Left renal pelvis (tissue), 4 donors: ENCODE measurements around the gene ZPR1. TPM values are rescaled to one million over a fixed set of nuclear protein-coding genes. Genes with fewer than 3 reads are reported as not detected.

Source experiments
- DNase-seq, 4 donors: peaks; one replicate each; pipeline ENCODE4 v3.0.0-alpha.2; 2013; ENCODE audit warnings: low read depth in 4 of 4, low spot score in 3 of 4
- polyA plus RNA-seq, 4 donors: library from polyadenylated mRNA; unstranded; fragments of 120-200 nt; gene quantifications; one replicate each; pipeline ENCODE4 v1.2.1, GENCODE V29; 2013; ENCODE audit not compliant: insufficient read length in 4 of 4

ZPR1 gene
- polyA plus RNA-seq, 4 donors, result 30.7 to 59.8 (median 56.4) TPM

GRCh38 chr11:116796548-116796947 is 8.7 kb upstream of the ZPR1 start:
- no peak for DNase-seq

GRCh38 chr11:116794851-116795250 is 7.0 kb upstream of the ZPR1 start:
- no peak for DNase-seq

GRCh38 chr11:116793772-116794097 is 5.9 kb upstream of the ZPR1 start:
- DNase-seq, result no peak

- DNase-seq, result no peak
Measured at GRCh38 chr11:116792869-116793771, 5.3 kb upstream of the ZPR1 start.

DNA sequence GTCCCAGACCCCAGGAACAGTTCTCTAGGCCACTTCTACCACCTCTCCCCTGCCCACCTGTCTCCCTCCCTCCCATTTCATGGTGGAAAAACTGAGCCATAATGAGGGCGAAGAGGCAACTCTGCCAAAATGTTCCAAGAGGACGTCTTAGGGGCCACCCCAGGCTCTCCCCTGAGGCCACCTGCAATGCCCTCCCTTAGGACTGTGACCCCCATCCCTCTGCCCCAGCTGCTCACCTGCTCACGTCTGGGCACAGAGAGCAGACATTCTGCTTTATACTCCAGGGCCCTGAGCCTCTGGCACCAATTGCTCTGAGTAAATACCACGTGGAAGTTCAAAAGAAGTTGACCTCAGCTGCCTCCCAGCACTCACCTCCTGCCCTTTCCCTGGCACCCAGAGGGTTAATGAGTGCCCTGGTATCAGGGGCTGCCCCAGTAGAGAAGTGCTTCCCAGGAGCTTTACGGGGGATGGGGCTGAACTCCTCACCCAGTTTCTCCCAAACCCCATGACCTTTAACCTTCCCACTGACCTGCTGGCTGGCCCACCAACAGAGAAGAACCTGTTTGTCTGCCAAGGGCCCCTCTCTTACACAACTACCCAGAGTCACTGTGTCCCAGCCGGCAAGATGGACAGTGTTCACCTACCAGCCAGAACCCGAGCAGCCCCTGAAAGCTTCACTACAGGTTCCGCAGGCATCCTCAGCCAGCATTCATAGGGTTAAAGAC is 4.5 kb upstream of the ZPR1 start:
- DNase-seq, result no peak

DNA sequence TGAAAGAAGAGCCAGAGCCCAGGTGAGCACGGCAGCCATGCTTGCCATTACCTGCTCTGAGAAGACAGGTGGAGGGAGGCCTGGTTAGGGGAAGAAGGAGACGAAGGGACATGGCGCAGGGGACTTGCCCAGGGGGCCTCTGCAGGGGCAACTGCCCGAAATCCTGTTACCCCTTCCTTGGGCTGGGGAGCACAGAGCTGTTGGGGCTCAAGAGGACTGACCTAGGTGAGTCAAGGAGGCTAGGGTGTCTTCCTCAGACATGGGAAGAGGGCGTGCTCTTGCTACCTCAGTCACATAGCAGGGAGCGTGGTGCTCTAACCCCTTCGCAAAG is 4.0 kb upstream of the ZPR1 start, which contains the start of gene APOA5:
Gene APOA5, minus strand, starts transcription at position 67 of the 331 bp plus-strand sequence. Its CDS starts 19 bp downstream, at position 48.
- DNase-seq, result no peak

DNA sequence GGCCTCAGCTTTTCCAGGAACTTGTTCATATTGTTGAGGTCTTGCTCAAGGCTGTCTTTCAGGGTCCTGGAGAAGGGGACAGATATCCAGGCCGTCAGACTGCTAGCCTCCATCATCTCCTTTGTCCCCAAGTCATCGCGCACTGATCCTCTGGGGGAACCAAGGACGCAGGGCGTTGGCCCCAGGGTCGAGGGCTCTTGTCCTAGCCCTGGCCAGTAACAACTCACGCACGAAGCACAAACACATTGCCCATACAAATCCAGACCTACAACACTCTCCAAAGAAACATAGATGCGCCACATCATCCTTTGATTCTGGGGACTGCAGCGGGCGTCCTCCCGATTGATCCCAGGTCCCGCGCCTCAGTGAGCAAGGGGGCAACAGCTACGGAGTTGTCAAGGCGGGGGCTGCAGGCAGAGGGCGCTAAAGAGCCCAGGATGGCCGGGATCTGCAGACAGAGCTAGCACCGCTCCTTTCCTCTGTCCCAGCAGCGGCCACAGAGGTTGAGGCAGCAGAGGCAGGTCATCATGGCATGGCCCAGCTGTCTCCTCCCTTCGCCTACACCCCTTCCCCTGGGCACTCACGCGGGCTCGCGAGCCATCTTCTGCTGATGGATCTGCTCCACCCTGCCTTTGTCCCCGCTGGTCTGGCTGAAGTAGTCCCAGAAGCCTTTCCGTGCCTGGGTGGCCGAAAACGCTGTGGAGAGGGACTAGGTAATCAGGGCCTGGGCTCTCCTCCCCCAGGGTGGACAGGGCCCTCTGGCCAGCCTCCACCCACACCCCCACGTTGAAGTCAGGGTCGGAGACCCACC is 3.4 kb upstream of the ZPR1 start:
- DNase-seq, result peak in 3 of 4 donors; percentile 38 to 46 (median 39)

GRCh38 chr11:116790167-116791001 is 2.6 kb upstream of the ZPR1 start:
- no peak for DNase-seq

DNA sequence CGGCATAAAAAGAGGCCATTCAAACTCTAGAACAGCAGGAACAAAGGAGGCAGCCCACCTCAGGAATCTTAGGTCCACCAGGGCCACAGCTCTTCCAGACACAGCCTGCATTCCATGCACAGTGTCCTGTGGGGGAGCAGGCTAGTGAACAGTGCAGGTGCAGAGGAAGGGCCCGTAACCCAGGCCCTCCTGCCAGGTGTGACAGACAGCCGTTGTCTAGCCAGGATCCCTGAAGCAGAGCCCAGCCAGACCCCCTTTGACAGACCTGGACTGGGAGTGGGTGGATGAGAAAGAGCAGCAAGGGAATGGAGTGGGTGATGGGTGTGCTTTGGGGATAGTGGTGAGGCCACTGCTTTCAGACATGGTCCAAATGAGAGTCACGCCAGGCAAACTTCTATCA is 1.2 kb upstream of the ZPR1 start:
- DNase-seq, result no peak

- DNase-seq, result no peak
Measured at GRCh38 chr11:116788534-116788933, 711 bp upstream of the ZPR1 start.

DNA sequence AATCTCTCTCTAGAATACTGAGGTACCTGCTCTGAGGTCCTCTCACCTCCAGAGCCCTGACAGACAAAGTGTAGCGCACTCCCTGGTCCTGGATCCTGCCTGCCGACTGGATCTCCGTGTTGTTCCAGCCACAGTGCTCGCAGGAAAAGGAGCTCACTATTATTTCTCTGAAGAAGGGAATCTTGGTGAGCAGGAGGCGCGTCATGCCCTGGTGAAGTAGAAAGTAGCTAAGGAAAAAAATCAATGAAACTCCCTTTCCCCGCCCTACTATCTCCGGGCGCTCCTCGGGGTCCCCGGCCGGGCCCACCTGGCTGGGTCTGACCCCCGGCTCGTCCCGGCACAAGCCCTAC is 412 bp downstream of the ZPR1 start:
- DNase-seq, result no peak

DNA sequence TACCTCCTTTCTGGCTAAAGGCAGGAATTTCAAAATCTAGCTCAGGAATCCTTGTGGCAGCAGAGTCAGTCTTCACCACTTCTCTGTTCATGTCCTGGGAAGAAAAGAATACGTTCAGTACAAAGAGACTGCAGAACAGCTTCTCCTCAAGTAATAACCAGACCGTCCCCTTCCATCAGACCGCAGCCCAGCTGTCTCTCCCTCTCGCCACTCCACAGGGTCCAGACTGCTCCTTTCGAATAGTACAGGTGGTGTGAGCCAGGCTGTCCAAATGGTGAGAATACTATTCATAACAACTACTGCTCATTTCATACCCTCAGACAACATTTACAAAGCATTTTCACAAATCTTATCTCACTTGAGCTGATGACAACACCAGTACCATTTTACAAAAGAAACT is 857 bp downstream of the ZPR1 start:
- no peak for DNase-seq

- no peak for DNase-seq
Measured at GRCh38 chr11:116786326-116786725, 1.5 kb downstream of the ZPR1 start.

GRCh38 chr11:116782728-116783127 is 5.1 kb downstream of the ZPR1 start:
- no peak for DNase-seq

GRCh38 chr11:116778556-116778955 is 9.3 kb downstream of the ZPR1 start:
- no peak for DNase-seq

DNA sequence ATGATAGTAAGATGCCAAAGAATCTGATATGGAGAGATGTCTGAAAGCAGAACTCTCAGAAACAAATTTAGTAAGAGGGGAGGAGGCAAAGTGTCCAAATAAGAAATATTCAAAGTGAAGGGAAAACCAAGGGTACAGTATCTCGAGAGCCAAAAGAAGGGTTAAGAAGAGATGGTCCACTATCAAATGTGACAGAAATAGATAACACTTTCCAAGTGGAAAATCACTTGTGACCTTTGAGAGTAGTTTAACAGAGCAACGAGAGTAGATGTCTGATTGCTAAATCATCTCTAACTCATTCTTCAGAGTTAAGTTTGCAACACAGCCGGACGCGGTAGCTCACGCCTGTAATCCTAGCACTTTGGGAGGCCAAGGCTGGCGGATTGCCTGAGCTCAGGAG is 10.8 kb downstream of the ZPR1 start:
- no peak for DNase-seq

DNA sequence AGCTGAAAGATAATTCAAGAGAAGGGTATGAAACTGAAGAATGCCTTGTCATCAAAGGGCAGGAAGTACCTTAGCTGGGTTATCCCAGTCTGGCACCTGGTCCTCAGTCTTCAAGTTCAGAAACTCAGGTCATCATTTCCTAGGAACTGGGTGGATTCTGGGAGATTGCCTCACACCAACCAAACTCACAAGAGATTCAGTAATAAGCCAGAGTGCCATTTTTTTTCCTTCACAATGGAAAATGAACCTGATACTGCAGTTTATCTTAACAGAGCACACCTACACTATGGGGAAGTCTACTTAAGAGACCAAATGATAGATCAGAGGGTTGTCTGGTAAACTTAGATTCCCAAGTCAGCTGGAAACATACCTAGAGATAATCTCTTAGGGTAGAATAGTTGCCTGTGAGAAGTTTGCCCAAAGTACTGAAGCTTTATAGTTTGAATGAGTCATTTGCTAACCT is 11.3 kb downstream of the ZPR1 start:
- no peak for DNase-seq

GRCh38 chr11:116775975-116776374 is 11.8 kb downstream of the ZPR1 start:
- no peak for DNase-seq

- no peak for DNase-seq
Measured at GRCh38 chr11:116774661-116775060, 13.2 kb downstream of the ZPR1 start.
